OCI-M2 (cell line): ENCODE results near the gene RAB3A.

ENCODE experiments used
- DNase-seq: peaks from one replicate; lab custom pipeline; 2025; ENCODE audit not compliant: unreplicated experiment; lab: John Stamatoyannopoulos, UW

Gene RAB3A

DNA sequence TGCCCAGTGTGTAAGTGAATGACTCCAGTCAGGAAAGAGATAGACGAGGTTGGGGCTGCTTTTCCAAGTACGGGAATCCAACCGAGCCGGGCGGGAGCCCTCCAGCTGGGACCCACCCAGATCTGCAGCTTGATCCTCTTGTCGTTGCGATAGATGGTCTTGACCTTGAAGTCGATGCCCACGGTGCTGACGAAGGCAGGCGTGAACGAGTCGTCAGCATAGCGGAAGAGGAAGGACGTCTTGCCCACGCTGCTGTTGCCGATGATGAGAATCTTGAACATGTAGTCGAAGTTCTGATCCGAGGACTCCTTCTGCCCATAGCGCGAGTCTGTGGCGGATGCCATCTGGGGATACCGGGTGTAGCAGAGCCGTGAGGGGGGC, 1.5 kb downstream of the RAB3A start:
- DNase-seq: no peak

DNA sequence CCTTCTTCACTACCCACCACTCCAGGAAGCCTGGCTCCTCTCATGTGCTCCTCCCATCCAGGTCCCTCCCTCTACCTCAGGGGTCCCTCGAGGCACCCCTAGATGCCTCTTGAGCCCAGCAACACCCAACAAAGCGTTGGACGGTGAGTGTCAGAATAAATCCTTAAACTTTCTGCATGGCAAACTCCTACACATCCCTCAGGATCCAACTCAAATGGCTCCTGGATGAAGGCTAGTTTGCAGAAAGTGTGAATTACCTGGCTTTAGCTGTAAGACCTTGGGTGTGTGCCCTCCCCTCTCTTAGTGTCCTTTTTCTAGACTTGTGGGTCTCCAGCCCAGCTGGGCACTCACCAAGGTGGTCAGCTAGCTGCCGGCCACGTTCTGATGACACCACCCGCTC, 5.5 kb downstream of the RAB3A start:
- DNase-seq: no peak

GRCh38 chr19:18197941-18198340, 5.9 kb downstream of the RAB3A start:
- no peak for DNase-seq

DNA sequence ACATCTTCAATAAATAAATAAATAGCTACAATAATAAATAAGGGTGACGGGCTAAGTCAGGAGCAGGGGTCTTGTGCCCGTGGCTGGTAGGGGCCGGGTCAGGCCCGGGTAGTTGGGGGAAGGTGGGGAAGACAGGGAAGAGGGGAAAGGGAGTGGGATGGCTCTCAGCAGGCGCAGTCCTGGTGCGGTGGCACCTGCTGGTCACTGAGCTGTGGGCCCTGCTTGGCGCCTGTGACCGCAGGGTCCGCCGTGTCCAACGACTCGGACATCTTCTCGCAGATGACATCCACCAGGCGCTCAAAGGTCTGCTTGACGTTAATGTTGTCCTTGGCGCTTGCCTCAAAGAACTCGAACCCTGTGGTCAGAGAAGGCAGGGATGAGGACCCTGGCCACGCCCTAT, 6.5 kb downstream of the RAB3A start:
- DNase-seq: no peak

DNA sequence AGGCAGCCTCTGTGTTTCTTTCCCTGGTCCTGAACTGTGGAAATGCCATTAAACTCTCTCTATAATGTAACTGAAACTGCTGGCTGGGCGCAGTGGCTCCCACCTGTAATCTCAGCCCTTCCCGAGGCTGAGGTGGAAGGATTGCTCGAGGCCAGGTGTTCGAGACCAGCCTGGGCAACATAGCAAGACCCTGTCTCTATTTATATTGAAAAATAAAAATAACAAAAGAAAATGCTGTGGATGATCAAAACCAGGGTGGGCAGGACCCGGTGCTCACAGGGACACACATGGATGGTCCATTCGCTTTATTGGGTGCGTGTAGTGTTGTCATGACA, 7.4 kb downstream of the RAB3A start:
- no peak for DNase-seq

DNA sequence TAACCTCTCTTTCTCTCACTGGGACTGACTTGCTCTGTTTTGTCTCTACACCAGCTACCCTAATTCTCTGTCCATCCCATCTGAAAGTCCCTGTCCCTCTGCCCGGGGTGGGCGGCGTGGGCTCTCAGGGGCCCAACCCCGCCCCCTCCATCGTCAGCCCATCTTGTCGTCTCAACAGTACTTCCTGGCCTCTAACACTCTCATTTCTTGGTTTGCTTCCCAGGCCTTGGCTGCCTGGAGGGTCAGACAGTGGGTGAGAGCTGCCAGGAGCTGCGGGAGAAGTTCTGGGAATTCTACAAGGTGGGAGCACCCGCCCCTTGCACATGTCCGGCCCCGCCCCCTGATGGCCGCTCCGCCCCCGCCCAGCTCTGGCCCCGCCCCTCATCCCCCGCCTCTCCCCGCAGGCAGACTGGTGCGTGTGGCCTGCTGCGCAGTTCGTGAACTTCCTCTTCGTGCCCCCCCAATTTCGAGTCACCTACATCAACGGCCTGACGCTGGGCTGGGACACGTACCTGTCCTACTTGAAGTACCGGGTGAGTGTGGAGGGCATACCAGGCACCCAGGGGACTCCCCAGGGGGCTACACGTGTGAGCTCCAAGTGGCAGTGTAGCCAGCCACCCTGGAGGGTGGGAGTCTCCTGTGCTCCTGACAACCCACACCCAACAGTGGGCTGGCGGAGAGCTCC, 9.1 kb downstream of the RAB3A start:
- DNase-seq: no peak

GRCh38 chr19:18194181-18194530, 9.7 kb downstream of the RAB3A start:
- DNase-seq: no peak

- DNase-seq: no peak
Observed at GRCh38 chr19:18193388-18194180, 10.3 kb downstream of the RAB3A start.

DNA sequence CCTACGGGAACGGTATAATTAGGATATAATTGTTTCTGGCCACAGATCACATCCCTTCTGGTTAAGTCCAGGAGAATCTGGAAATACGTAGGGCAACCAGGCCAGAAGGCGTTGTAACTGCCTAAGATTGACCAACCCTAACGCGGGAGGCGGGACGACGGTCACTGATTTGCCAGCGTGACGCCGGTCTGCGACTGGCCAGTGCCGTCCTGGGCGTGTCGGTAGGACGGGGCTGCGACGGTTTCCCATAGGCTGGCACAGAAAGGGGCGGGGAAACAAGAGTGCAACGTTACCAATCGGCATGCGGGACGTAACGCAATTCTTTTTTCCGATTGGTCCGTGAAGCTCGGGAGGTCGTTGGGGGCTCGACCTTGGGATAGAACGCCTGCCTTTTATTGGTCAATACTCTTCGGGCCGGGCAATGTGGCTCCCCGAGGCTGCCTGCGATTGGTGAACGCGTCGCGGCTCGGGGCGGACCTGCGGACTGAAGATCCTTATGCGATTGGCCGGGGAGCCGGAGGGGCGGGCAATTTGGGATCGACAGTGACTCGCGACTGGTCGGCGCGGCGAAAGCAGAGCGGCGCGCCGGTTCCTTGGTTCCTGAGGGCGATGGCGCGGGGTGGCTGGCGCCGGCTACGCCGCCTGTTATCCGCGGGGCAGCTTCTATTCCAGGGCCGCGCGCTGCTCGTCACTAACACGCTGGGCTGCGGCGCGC, 11.0 kb downstream of the RAB3A start, which contains the start of gene MPV17L2:
Gene MPV17L2, plus strand, starts transcription at position 546 of the 715 bp plus-strand sequence. Its CDS starts 64 bp downstream, at position 610.
- DNase-seq: peak; percentile 97

DNA sequence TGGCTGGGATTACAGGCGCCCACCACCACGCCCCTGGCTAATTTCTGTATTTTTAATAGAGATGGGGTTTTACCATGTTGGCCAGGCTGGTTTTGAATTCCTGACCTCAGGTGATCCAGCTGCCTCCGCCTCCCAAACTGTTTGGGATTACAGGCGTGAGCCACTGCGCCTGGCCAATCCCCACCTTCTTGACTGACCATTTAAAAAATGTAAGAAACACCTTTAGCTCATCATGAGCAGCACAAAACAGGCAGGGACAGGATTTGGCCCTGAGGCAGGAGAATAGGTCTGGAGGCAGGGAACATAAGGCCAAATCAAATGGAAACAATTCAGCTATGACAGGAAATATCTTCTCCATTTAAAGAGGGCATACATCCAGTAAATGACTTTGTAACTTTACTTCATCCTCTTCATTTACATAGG, 12.2 kb downstream of the RAB3A start:
- DNase-seq: no peak

- no peak for DNase-seq
Observed at GRCh38 chr19:18190278-18190677, 13.6 kb downstream of the RAB3A start.

- DNase-seq: no peak
Observed at GRCh38 chr19:18185538-18185937, 18.3 kb downstream of the RAB3A start.

DNA sequence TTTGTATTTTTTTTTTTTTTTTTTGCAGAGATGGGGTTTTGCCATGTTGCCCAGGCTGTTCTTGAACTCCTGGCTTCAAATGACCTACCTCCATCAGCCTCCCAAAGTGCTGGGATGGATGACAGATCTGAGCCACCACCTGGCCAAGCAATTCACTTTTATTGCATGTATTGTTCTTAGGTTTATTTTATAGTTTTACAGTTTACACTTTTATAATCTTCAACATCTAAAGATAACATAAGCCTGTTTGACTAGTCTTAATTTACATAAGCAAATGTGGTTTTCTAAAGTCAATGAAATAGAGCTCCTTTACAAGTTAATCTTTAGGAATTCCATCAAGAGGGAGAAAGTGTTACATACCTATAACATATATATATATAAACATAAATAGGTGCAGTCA, 20.3 kb downstream of the RAB3A start:
- DNase-seq: no peak

GRCh38 chr19:18179957-18180356, 23.9 kb downstream of the RAB3A start:
- DNase-seq: no peak

GRCh38 chr19:18176367-18177310, 27.2 kb downstream of the RAB3A start:
- DNase-seq: no peak

DNA sequence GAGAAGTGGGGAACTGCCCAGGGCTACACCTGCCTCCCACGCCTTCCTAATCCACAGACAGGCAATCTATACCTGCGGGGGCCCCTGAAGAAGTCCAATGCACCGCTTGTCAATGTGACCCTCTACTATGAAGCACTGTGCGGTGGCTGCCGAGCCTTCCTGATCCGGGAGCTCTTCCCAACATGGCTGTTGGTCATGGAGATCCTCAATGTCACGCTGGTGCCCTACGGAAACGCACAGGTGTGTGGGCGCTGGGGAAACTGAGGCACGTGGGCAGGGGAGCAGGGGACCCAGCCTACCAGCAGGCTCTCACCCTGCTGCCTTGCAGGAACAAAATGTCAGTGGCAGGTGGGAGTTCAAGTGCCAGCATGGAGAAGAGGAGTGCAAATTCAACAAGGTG, 28.9 kb downstream of the RAB3A start:
- no peak for DNase-seq

DNA sequence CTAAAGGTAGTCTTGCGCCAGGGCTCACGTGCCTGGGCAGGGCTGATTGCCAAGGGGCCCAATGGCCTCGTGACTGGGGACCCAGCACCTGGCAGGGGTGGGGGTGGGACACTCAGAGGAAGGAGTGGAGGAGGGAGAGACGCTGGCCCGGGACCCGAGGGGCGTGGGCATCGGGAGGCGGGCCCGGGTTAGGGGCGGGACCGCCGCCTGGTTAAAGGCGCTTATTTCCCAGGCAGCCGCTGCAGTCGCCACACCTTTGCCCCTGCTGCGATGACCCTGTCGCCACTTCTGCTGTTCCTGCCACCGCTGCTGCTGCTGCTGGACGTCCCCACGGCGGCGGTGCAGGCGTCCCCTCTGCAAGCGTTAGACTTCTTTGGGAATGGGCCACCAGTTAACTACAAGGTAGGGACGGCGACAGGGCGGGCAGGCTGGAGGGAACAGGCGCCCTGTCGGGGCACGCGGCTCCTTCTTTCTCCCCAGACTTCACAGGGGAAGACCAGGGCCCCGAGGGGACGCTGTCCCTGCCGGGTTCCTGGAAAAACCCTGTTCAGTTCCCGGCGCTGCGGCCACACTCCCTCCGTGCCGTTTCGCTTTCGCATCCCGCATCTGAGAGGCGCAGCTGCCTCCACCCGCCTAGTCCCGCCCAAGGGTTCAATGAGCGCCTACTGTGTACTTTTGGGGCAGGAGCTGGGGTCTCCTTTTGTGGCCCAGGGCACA, 30.1 kb downstream of the RAB3A start, which contains the start of gene IFI30:
Gene IFI30, plus strand, starts transcription at position 242 of the 717 bp plus-strand sequence. Its CDS starts 29 bp downstream, at position 271.
- no peak for DNase-seq

DNA sequence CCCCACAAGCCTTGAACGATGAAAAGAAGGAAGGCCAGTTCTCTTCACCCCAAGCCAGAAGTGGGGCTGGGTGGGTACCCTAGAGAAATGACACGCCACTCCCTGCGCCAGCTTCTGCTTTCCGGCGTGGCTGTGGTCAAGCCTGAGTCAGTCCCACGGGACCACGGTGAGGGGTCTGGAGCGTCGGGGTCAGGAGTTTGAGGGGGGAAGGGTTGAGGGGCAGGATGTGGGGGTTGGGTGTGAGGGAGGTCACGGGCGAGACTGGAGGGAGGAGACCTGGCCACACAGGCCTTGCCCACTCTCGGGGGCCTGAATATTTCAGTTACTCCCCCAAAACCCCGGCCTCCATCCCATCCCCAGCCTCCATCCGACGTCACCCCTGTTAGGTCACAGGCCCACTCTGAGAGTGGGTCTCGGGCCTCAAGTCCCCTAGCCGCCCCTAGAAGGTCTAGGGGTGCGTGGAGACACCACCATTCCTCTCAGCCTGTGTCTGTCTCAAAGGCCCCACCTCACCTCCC, 30.7 kb downstream of the RAB3A start:
- DNase-seq: no peak

DNA sequence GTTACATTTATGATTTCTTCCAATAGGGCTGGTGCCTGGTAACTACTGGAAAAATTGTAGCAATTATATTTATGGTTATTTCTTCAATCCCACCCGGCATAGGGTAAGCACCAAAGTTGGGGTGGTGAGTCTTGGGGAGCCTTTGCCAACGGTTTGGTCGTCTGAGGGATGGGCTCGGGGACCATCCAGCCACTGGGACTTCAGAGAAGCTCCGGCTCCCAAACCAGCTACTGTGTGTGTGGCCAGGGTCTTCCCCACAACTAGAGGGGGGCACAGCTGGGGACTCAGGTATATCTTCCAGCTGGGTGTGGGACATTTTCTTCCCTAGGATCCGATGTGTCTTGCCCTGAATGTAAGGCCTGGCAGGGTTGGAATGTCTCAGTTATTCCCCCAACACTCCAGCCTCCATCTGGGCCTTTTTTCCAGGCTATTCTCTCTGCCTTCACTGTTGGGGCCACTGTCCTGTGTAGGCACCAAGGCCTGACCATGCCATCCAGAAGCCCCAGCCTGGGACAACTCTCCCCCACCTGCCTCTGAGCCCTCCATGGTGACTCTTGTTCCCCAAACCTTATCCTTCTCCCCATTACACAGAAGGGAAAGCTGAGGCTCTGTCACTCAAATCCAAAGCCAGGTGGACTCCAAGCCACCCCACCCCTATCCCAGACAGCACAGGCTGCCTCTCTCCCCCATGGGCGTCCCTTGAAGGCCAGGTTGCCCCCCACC, 31.4 kb downstream of the RAB3A start:
- no peak for DNase-seq
